ENCODE results near the gene SV2C. TPM values are rescaled to one million over a fixed set of nuclear protein-coding genes. Genes with fewer than 3 reads are reported as not detected.
A peak's percentile ranks its signal among the peaks of the same experiment; 100 is the strongest.
"Not testable (repeated sequence)": the region's sequence is repeated elsewhere in the genome, so short reads cannot be mapped to it uniquely, and the experiment has no call there.

SV2C gene
- total RNA-seq, 4 donors from 2014 or later = 0.87 to 1.7 (median 1.4) TPM

DNA sequence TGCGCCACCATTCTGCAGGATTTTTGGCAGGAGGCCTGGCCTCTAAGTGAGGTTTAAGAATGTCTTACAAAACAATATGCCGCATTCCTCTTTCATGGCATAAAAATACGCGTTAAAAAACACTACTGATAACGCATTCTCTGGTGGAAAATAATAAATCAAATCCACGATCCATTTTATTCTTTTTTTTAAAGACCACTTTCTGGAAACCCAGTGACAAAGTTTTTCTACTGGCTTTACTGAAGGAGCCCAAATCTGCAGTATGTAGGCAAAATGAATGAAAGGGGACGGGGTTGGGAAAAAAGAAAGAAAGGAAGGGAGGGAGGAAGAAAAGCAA is 2.0 kb downstream of the SV2C start:
- no peaks in the 10 kb centered on the region for H3K9me3 ChIP-seq
- no peaks in the 10 kb centered on the region for H3K36me3 ChIP-seq
- peaks cover 0 to 38% of the 10 kb centered on the region in 2 donors for H3K27me3 ChIP-seq
- peak overlapping the region in 1 of 4 donors; percentile 43 for H3K4me3 ChIP-seq
- no peak for DNase-seq (ENCODE audit: low spot score in 2 of 2)
- H3K27ac ChIP-seq = no peak overlapping the region
- H3K4me1 ChIP-seq = peaks cover 0 to 39% (median 11%) of the 10 kb centered on the region in 4 donors
- WGBS, 2 donors = 24 to 39% methylated on average over 7 of the region's 7 CpGs
- TF ChIP-seq, protein P1, sequence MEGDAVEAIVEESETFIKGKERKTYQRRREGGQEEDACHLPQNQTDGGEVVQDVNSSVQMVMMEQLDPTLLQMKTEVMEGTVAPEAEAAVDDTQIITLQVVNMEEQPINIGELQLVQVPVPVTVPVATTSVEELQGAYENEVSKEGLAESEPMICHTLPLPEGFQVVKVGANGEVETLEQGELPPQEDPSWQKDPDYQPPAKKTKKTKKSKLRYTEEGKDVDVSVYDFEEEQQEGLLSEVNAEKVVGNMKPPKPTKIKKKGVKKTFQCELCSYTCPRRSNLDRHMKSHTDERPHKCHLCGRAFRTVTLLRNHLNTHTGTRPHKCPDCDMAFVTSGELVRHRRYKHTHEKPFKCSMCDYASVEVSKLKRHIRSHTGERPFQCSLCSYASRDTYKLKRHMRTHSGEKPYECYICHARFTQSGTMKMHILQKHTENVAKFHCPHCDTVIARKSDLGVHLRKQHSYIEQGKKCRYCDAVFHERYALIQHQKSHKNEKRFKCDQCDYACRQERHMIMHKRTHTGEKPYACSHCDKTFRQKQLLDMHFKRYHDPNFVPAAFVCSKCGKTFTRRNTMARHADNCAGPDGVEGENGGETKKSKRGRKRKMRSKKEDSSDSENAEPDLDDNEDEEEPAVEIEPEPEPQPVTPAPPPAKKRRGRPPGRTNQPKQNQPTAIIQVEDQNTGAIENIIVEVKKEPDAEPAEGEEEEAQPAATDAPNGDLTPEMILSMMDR (IDR thresholded peaks at IDR 0.05) = no peak
- TF ChIP-seq EP300 (IDR thresholded peaks at IDR 0.05) (no peak), POLR2A (IDR thresholded peaks at IDR 0.05) (no peak)

DNA sequence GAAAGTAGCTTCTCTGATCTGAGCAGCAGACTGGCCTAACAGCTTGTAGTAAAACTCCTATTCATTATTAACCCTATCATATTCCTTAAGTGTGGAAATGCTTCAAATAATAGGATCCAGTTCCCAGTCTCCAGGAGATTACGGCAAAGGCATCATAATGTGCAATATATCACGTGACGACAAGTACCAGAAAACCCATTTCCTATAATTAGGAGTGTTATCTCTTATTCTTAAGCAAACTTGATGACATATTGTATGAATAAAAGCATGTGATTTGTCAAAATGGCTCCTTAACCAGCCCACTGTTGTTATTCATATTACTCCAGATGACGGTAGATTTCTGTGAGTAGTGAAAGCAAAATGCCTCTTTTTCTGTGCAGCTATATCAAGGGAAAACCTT is 2.9 kb downstream of the SV2C start:
- 62 to 65% methylated on average over 4 of the region's 4 CpGs for WGBS, 2 donors
- DNase-seq (ENCODE audit: low spot score in 2 of 2) = no peak
- Histone ChIP-seq H3K4me1 (peaks cover 0 to 39% (median 11%) of the 10 kb centered on the region in 4 donors), H3K9me3 (no peaks in the 10 kb centered on the region), H3K27me3 (peaks cover 0 to 38% of the 10 kb centered on the region in 2 donors), H3K27ac (no peak overlapping the region), H3K36me3 (no peaks in the 10 kb centered on the region), H3K4me3 (no peak overlapping the region)
- TF ChIP-seq, protein P1 (IDR thresholded peaks at IDR 0.05) = no peak
- TF ChIP-seq EP300 (IDR thresholded peaks at IDR 0.05) = no peak
- TF ChIP-seq POLR2A (IDR thresholded peaks at IDR 0.05) = no peak

DNA sequence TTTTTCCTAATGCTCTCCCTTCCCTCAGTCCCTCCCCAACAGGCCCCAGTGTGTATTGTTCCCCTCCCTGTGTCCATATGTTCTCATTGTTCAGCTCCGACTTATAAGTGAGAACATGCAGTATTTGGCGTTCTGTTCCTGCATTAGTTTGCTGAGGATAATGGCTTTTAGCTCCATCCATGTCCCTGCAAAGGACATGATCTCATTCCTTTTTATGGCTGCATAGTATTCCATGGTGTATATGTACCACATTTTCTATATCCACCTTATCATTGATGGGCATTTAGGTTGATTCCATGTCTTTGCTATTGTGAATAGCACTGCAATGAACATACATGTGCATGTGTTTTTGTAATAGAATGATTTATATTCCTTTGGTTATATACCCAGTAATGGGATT is 6.0 kb downstream of the SV2C start:
- not testable (repeated sequence) for H3K36me3 ChIP-seq; H3K27ac ChIP-seq; H3K4me3 ChIP-seq; H3K9me3 ChIP-seq; DNase-seq (ENCODE audit: low spot score in 2 of 2)
- Histone ChIP-seq H3K27me3 (peaks cover 0 to 20% of the 10 kb centered on the region in 2 donors), H3K4me1 (peaks cover 0 to 14% (median 2%) of the 10 kb centered on the region in 4 donors)
- 83 to 95% methylated on average over 2 of the region's 2 CpGs for WGBS, 2 donors

DNA sequence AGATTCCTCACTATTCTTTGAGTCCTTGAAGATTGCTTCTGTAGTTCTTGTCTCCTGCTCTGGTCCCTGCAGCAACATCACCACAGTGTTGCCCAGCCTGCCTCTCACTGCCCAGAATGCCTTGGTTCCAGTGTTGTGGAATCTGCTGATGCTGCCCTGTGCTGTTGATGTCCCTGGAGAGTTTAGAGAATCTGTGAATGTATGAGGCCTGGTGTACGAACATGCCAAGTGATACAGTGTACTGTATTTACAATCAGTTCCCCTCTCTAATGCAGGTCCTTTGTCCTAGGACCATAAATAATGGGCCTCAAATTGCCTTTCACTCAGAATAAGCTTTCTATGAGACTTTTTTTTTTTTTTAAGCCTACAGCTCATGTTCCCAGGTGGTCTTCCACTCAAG is 8.2 kb downstream of the SV2C start:
- WGBS, 2 donors = 36 to 45% methylated on average over 1 of the region's 1 CpG

DNA sequence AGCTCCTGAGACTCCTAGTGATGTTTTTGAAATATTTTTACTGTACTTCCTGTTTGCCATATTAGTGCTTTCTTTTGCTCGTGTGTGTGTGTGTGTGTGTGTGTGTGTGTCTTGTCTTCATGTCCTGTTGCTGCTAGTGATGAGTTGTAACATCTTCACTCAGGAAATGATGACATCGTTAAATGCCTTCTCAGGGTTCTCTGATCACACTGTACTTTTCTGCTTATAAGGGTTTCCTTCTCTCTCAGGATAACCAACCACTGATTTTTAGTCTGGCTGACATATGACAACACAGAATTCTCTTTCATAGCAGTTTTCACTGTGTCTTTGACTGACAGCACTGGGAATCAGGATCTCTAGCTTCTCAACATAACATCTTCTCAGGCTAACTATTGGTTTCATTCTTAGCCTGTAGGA is 16.1 kb downstream of the SV2C start:
- H3K36me3 ChIP-seq = no peaks in the 10 kb centered on the region
- no peak for DNase-seq (ENCODE audit: low spot score in 2 of 2)
- H3K4me3 ChIP-seq = no peak overlapping the region
- no peaks in the 10 kb centered on the region for H3K27me3 ChIP-seq
- WGBS, 2 donors = 48 to 56% methylated on average over 2 of the region's 2 CpGs
- no peak overlapping the region for H3K27ac ChIP-seq
- H3K4me1 ChIP-seq = no peaks in the 10 kb centered on the region
- peaks cover 0 to 6% (median 0%) of the 10 kb centered on the region in 4 donors for H3K9me3 ChIP-seq
- TF ChIP-seq POLR2A (IDR thresholded peaks at IDR 0.05) (no peak), EP300 (IDR thresholded peaks at IDR 0.05) (no peak)
- TF ChIP-seq, protein P1 (IDR thresholded peaks at IDR 0.05) = no peak

More for the DNA sequence above, 8.2 kb downstream of the SV2C start:
- no peak for DNase-seq (ENCODE audit: low spot score in 2 of 2)
- Histone ChIP-seq H3K4me3 (no peak overlapping the region), H3K36me3 (no peaks in the 10 kb centered on the region), H3K27me3 (peaks cover 0 to under 1% of the 10 kb centered on the region in 2 donors), H3K4me1 (no peaks in the 10 kb centered on the region), H3K9me3 (peaks cover 0 to 4% (median 0%) of the 10 kb centered on the region in 4 donors), H3K27ac (no peak overlapping the region)
- no peak for TF ChIP-seq POLR2A (IDR thresholded peaks at IDR 0.05)
- no peak for TF ChIP-seq EP300 (IDR thresholded peaks at IDR 0.05)
- TF ChIP-seq, protein P1 (IDR thresholded peaks at IDR 0.05) = no peak

DNA sequence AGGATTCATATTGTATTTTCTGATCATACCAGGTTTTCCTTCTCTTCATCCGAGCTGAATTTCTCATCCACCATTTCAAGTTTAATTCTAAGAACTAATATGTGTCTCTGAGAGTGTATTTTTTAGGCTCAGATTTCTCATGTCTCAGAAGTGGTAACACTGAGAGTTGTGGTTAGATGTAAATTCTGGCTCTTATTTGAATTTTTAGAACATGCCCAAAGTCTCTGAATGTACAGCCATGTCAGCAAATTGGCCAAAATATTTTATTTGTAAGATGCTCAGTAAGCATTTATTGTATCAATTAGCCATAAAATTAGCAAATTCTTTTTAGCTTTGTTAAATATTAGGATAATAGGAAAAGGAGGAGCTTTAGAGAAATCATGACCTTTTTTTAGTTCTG is 16.6 kb downstream of the SV2C start:
- Histone ChIP-seq H3K27ac (no peak overlapping the region), H3K4me3 (no peak overlapping the region), H3K27me3 (no peaks in the 10 kb centered on the region), H3K36me3 (no peaks in the 10 kb centered on the region), H3K4me1 (no peaks in the 10 kb centered on the region), H3K9me3 (peaks cover 0 to 6% (median 0%) of the 10 kb centered on the region in 4 donors)
- TF ChIP-seq POLR2A (IDR thresholded peaks at IDR 0.05) = no peak
- TF ChIP-seq, protein P1 (IDR thresholded peaks at IDR 0.05) = no peak
- TF ChIP-seq EP300 (IDR thresholded peaks at IDR 0.05) = no peak
- WGBS, 2 donors = 93 to 95% methylated on average over 1 of the region's 1 CpG
- DNase-seq (ENCODE audit: low spot score in 2 of 2) = no peak

Data from tibial nerve (tissue), 4 donors.